Measurements from ENCODE around the gene MDFI. TPM values are rescaled to one million over a fixed set of nuclear protein-coding genes. Genes with fewer than 3 reads are reported as not detected.

Gene MDFI
- polyA plus RNA-seq, 1 donor from 2014 or later: 42.5 TPM

DNA sequence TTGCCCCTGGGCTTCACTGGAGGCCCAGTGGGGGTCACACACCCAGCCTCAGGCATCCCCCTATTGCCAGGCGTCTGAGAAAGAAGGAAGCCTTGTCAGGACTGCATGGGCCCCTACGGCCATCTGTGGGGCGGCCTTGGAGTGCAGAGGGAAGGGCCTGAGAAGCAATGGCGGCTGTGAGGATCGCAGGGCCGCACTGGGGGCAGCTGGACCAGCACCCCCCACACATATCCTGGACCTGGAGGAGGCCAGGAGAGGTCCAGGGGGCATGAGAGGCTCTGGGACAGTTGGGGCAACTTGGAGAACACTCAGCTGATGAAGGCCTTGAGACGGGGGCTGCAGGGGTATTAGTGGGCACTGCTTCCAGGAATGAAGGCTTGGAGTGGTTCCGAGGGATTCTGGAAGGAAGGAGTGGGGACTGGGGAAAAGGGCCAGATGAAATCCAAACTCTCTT is 16.5 kb downstream of the MDFI start:
- Histone ChIP-seq H3K27ac (ENCODE audit: low read length) (no peak overlapping the region), H3K4me3 (ENCODE audit: low read length) (no peak overlapping the region), H3K79me2 (replicated peaks; ENCODE audit: insufficient read depth, low read length) (no peaks in the 10 kb centered on the region), H4K20me1 (ENCODE audit: insufficient read depth) (no peaks in the 10 kb centered on the region), H3K27me3 (ENCODE audit: insufficient read depth, low read depth, low read length) (no peaks in the 10 kb centered on the region), H3K9me2 (ENCODE audit: insufficient read depth, low read length) (no peaks in the 10 kb centered on the region), H3K4me2 (ENCODE audit: low read length) (no peak overlapping the region), H3F3A (ENCODE audit: insufficient read depth, low read length, poor library complexity, severe bottlenecking) (no peaks in the 10 kb centered on the region), H3K36me3 (ENCODE audit: insufficient read depth, low read length) (no peaks in the 10 kb centered on the region), H3K9ac (ENCODE audit: low read length) (no peak overlapping the region), H3K9me3 (ENCODE audit: low read length) (no peaks in the 10 kb centered on the region), H2AFZ (ENCODE audit: low read depth, low read length) (no peak overlapping the region)
- TF ChIP-seq MXI1 (conservative IDR thresholded peaks at IDR 0.05; ENCODE audit: poor library complexity, severe bottlenecking): no peak
- TF ChIP-seq, protein P1, sequence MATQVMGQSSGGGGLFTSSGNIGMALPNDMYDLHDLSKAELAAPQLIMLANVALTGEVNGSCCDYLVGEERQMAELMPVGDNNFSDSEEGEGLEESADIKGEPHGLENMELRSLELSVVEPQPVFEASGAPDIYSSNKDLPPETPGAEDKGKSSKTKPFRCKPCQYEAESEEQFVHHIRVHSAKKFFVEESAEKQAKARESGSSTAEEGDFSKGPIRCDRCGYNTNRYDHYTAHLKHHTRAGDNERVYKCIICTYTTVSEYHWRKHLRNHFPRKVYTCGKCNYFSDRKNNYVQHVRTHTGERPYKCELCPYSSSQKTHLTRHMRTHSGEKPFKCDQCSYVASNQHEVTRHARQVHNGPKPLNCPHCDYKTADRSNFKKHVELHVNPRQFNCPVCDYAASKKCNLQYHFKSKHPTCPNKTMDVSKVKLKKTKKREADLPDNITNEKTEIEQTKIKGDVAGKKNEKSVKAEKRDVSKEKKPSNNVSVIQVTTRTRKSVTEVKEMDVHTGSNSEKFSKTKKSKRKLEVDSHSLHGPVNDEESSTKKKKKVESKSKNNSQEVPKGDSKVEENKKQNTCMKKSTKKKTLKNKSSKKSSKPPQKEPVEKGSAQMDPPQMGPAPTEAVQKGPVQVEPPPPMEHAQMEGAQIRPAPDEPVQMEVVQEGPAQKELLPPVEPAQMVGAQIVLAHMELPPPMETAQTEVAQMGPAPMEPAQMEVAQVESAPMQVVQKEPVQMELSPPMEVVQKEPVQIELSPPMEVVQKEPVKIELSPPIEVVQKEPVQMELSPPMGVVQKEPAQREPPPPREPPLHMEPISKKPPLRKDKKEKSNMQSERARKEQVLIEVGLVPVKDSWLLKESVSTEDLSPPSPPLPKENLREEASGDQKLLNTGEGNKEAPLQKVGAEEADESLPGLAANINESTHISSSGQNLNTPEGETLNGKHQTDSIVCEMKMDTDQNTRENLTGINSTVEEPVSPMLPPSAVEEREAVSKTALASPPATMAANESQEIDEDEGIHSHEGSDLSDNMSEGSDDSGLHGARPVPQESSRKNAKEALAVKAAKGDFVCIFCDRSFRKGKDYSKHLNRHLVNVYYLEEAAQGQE (IDR thresholded peaks at IDR 0.05; ENCODE audit: borderline replicate concordance): no peak
- TF ChIP-seq, protein P2, sequence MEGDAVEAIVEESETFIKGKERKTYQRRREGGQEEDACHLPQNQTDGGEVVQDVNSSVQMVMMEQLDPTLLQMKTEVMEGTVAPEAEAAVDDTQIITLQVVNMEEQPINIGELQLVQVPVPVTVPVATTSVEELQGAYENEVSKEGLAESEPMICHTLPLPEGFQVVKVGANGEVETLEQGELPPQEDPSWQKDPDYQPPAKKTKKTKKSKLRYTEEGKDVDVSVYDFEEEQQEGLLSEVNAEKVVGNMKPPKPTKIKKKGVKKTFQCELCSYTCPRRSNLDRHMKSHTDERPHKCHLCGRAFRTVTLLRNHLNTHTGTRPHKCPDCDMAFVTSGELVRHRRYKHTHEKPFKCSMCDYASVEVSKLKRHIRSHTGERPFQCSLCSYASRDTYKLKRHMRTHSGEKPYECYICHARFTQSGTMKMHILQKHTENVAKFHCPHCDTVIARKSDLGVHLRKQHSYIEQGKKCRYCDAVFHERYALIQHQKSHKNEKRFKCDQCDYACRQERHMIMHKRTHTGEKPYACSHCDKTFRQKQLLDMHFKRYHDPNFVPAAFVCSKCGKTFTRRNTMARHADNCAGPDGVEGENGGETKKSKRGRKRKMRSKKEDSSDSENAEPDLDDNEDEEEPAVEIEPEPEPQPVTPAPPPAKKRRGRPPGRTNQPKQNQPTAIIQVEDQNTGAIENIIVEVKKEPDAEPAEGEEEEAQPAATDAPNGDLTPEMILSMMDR (IDR thresholded peaks at IDR 0.05; ENCODE audit: poor library complexity, severe bottlenecking): no peak
- no peak for TF ChIP-seq POLR2AphosphoS5 (IDR thresholded peaks at IDR 0.05)
- no peak for TF ChIP-seq EZH2 (IDR thresholded peaks at IDR 0.05; ENCODE audit: borderline replicate concordance, insufficient read depth, low read length, poor library complexity, severe bottlenecking)
- TF ChIP-seq EP300 (conservative IDR thresholded peaks at IDR 0.05; ENCODE audit: poor library complexity, severe bottlenecking): no peak
- TF ChIP-seq SMC3 (conservative IDR thresholded peaks at IDR 0.05; ENCODE audit: poor library complexity): no peak
- no peak for TF ChIP-seq TAF1 (IDR thresholded peaks at IDR 0.05; ENCODE audit: low read depth)
- no peak for TF ChIP-seq RAD21 (conservative IDR thresholded peaks at IDR 0.05)

DNA sequence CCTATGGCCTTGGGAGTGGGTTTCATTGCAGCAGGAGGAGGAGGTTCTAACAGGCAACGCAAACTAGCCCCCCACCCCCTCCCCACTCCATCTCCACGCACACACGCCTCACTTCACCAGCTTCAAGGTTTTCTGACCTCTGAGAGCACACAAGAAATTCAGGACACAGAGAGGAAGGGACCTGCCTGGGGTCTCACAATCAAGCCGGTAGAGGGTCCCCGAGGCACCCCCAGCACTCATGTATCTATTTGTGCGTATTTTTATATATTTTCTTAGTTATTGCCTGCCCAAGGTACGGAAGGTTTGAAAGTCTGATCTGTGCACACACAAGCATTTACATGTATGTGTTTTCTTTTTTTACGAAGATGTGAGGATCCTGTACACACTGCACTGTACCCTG is 16.9 kb downstream of the MDFI start:
- Histone ChIP-seq H3K9ac (ENCODE audit: low read length) (no peak overlapping the region), H3K79me2 (replicated peaks; ENCODE audit: insufficient read depth, low read length) (no peaks in the 10 kb centered on the region), H4K20me1 (ENCODE audit: insufficient read depth) (no peaks in the 10 kb centered on the region), H3K9me2 (ENCODE audit: insufficient read depth, low read length) (no peaks in the 10 kb centered on the region), H3K4me2 (ENCODE audit: low read length) (no peak overlapping the region), H3K27ac (ENCODE audit: low read length) (no peak overlapping the region), H2AFZ (ENCODE audit: low read depth, low read length) (no peak overlapping the region), H3K9me3 (ENCODE audit: low read length) (no peaks in the 10 kb centered on the region), H3K36me3 (ENCODE audit: insufficient read depth, low read length) (no peaks in the 10 kb centered on the region), H3K4me3 (ENCODE audit: low read length) (no peak overlapping the region), H3K27me3 (ENCODE audit: insufficient read depth, low read depth, low read length) (no peaks in the 10 kb centered on the region), H3F3A (ENCODE audit: insufficient read depth, low read length, poor library complexity, severe bottlenecking) (no peaks in the 10 kb centered on the region)
- TF ChIP-seq, protein P2 (IDR thresholded peaks at IDR 0.05; ENCODE audit: poor library complexity, severe bottlenecking): no peak
- TF ChIP-seq EZH2 (IDR thresholded peaks at IDR 0.05; ENCODE audit: borderline replicate concordance, insufficient read depth, low read length, poor library complexity, severe bottlenecking): no peak
- no peak for TF ChIP-seq TAF1 (IDR thresholded peaks at IDR 0.05; ENCODE audit: low read depth)
- no peak for TF ChIP-seq EP300 (conservative IDR thresholded peaks at IDR 0.05; ENCODE audit: poor library complexity, severe bottlenecking)

Data from neural cell (in vitro differentiated cells).